HL-60 (cell line): ENCODE data around the gene MSRB3.
A peak's percentile ranks its signal among the peaks of the same experiment; 100 is the strongest.

ENCODE experiments used
- DNase-seq, 2 experiments: peaks; one replicate each; pipeline ENCODE4 v3.0.0-alpha.2; 2010 to 2020; ENCODE audit warnings: low read depth in 1 of 2, low spot score in 1 of 2
- H3K27ac ChIP-seq: fragments of 250-450 bp; sonication (Bioruptor Pico); replicated peaks from 2 replicates; pipeline ENCODE4 v1.5.1; 2020; ENCODE audit warnings: mild to moderate bottlenecking, moderate library complexity
- H3K27me3 ChIP-seq: fragments of 250-450 bp; sonication (Bioruptor Pico); 2 replicates; pipeline ENCODE4 v1.5.1; 2021; ENCODE audit warnings: mild to moderate bottlenecking, moderate library complexity; ENCODE audit not compliant: insufficient read depth, poor library complexity, severe bottlenecking
- H3K4me3 ChIP-seq: replicated peaks from 2 replicates; pipeline ENCODE4 v1.5.1; 2011; ENCODE audit warnings: mild to moderate bottlenecking, control low read depth, low read length; ENCODE audit not compliant: insufficient read depth
- GABPA ChIP-seq: IDR thresholded peaks from 2 replicates; pipeline ENCODE4 v1.6.1; 2012; ENCODE audit warnings: low read depth
- POLR2AphosphoS5 ChIP-seq: IDR thresholded peaks from 2 replicates; pipeline ENCODE4 v1.6.1; 2012; ENCODE audit warnings: low read depth
- SPI1 ChIP-seq: IDR thresholded peaks from 2 replicates; pipeline ENCODE4 v1.6.1; 2012; ENCODE audit warnings: low read depth, mild to moderate bottlenecking, borderline replicate concordance
- TF ChIP-seq, protein P1 (sequence below): IDR thresholded peaks from one replicate; pipeline ENCODE4 v1.5.1; 2011; ENCODE audit warnings: low read length, control low read depth, inconsistent platforms; ENCODE audit not compliant: insufficient read depth
- TF ChIP-seq, protein P2 (sequence below): IDR thresholded peaks from 2 replicates; pipeline ENCODE4 v1.6.1; 2012; ENCODE audit warnings: low read depth; ENCODE audit not compliant: insufficient replicate concordance

Gene MSRB3

DNA sequence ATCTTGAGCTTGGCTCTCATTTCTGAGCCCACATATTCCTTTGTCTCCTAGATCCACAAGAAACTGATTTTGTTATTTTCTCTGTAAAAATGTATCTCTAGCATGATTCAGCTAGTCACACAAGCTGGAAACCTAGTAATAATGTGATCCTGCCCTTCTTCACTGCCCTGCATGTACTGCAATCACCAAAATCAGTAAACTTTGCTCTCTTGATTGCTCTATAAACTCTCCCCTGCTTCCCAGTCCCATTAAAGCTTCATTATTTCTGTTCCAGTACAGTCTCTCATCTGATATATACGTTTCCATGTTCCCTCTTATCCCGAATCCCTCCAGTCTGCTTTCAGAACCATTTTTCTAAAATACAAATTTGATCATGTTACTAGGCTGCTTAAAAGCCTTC lies 166.5 kb downstream of the MSRB3 start:
- Histone ChIP-seq H3K4me3 (no peak overlapping the region), H3K27ac (no peak overlapping the region), H3K27me3 (no peaks in the 10 kb centered on the region)
- no peak for TF ChIP-seq GABPA
- TF ChIP-seq, protein P1, sequence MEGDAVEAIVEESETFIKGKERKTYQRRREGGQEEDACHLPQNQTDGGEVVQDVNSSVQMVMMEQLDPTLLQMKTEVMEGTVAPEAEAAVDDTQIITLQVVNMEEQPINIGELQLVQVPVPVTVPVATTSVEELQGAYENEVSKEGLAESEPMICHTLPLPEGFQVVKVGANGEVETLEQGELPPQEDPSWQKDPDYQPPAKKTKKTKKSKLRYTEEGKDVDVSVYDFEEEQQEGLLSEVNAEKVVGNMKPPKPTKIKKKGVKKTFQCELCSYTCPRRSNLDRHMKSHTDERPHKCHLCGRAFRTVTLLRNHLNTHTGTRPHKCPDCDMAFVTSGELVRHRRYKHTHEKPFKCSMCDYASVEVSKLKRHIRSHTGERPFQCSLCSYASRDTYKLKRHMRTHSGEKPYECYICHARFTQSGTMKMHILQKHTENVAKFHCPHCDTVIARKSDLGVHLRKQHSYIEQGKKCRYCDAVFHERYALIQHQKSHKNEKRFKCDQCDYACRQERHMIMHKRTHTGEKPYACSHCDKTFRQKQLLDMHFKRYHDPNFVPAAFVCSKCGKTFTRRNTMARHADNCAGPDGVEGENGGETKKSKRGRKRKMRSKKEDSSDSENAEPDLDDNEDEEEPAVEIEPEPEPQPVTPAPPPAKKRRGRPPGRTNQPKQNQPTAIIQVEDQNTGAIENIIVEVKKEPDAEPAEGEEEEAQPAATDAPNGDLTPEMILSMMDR = no peak
- no peak for TF ChIP-seq SPI1
- TF ChIP-seq, protein P2, sequence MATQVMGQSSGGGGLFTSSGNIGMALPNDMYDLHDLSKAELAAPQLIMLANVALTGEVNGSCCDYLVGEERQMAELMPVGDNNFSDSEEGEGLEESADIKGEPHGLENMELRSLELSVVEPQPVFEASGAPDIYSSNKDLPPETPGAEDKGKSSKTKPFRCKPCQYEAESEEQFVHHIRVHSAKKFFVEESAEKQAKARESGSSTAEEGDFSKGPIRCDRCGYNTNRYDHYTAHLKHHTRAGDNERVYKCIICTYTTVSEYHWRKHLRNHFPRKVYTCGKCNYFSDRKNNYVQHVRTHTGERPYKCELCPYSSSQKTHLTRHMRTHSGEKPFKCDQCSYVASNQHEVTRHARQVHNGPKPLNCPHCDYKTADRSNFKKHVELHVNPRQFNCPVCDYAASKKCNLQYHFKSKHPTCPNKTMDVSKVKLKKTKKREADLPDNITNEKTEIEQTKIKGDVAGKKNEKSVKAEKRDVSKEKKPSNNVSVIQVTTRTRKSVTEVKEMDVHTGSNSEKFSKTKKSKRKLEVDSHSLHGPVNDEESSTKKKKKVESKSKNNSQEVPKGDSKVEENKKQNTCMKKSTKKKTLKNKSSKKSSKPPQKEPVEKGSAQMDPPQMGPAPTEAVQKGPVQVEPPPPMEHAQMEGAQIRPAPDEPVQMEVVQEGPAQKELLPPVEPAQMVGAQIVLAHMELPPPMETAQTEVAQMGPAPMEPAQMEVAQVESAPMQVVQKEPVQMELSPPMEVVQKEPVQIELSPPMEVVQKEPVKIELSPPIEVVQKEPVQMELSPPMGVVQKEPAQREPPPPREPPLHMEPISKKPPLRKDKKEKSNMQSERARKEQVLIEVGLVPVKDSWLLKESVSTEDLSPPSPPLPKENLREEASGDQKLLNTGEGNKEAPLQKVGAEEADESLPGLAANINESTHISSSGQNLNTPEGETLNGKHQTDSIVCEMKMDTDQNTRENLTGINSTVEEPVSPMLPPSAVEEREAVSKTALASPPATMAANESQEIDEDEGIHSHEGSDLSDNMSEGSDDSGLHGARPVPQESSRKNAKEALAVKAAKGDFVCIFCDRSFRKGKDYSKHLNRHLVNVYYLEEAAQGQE = no peak
- no peak for TF ChIP-seq POLR2AphosphoS5
- DNase-seq = no peak

DNA sequence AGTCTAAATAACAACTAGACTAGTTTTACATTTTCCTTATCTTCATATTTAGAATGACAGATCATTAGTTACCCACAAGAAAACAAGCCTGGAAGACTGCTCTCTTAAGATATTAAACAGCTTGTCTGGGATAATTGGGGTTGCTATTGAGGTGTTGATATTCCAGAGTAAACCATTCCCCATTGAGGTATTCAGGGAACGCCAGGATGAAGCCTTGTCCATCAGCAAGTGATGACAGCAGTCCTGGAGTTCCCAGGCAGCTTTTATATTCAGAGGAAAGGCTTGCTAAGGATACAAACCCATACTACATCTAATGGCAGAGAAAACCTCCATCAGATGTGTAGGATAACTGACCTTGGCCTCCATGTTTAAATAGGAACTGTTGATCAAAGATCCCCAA lies 168.4 kb downstream of the MSRB3 start:
- no peak for DNase-seq
- no peak overlapping the region for H3K4me3 ChIP-seq
- no peak overlapping the region for H3K27ac ChIP-seq
- TF ChIP-seq POLR2AphosphoS5 (no peak), GABPA (no peak), SPI1 (no peak)
- TF ChIP-seq, protein P2 = no peak
- TF ChIP-seq, protein P1 = no peak
- no peaks in the 10 kb centered on the region for H3K27me3 ChIP-seq

DNA sequence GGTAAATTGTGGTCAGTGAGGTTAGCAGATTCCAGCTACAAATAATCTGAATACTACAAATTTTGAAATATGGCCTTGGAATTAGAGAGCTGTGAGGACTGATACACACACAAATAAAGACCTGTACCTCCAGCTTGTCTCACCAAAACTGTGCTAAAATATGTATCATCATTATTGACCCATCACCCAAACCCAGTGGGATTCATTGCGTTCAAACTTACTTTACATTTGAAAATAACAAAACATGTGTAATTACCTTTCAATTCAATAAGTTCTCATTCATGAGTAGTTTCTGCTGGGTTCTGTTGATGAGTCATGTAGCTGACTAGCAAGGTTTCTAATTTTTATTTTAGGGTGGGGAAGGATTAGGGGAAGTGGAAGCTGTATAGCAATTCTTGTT lies 170.9 kb downstream of the MSRB3 start:
- no peak for DNase-seq
- Histone ChIP-seq H3K27ac (no peak overlapping the region), H3K27me3 (no peaks in the 10 kb centered on the region), H3K4me3 (no peak overlapping the region)
- no peak for TF ChIP-seq POLR2AphosphoS5
- TF ChIP-seq, protein P2 = no peak
- peak; percentile 24; the same call in 1 of the 2 replicates for TF ChIP-seq SPI1
- TF ChIP-seq, protein P1 = no peak
- TF ChIP-seq GABPA = no peak
